Mesothelial cell of epicardium (in vitro differentiated cells): ENCODE measurements around the gene DOCK11. TPM values are rescaled to one million over a fixed set of nuclear protein-coding genes. Genes with fewer than 3 reads are reported as not detected.

Experiments used
- DNase-seq, 2 experiments: peaks; one replicate each; pipeline ENCODE4 v3.0.0; 2021; ENCODE audit warnings: low spot score in 2 of 2; ENCODE audit not compliant: unreplicated experiment in 2 of 2
- H3K27ac Mint-ChIP-seq: 2 replicates; pipeline ENCODE4 v1.8.0; 2021; ENCODE audit warnings: mixed read lengths
- H3K27me3 Mint-ChIP-seq: 2 replicates; pipeline ENCODE4 v1.8.0; 2021; ENCODE audit warnings: low read depth, mixed read lengths
- H3K36me3 Mint-ChIP-seq: 2 replicates; pipeline ENCODE4 v1.8.0; 2021; ENCODE audit warnings: mixed read lengths
- H3K4me1 Mint-ChIP-seq: 2 replicates; pipeline ENCODE4 v1.8.0; 2021; ENCODE audit warnings: mixed read lengths
- H3K4me3 Mint-ChIP-seq: 2 replicates; pipeline ENCODE4 v1.8.0; 2021; ENCODE audit warnings: mild to moderate bottlenecking, moderate library complexity, mixed read lengths
- H3K9me3 Mint-ChIP-seq: 2 replicates; pipeline ENCODE4 v1.8.0; 2021; ENCODE audit warnings: mixed read lengths
- CTCF ChIP-seq: fragments of 200-600 bp; sonication (generic); IDR thresholded peaks from one replicate; pipeline ENCODE4 v1.5.0; 2021; ENCODE audit warnings: antibody characterized with exemption; ENCODE audit not compliant: unreplicated experiment
- total RNA-seq: library from RNA; stranded (reverse); gene quantifications from 3 replicates; pipeline ENCODE4 v1.2.1, GENCODE V29; 2021

The DOCK11 gene
- total RNA-seq, 1 donor from 2014 or later, result 56.7 TPM

DNA sequence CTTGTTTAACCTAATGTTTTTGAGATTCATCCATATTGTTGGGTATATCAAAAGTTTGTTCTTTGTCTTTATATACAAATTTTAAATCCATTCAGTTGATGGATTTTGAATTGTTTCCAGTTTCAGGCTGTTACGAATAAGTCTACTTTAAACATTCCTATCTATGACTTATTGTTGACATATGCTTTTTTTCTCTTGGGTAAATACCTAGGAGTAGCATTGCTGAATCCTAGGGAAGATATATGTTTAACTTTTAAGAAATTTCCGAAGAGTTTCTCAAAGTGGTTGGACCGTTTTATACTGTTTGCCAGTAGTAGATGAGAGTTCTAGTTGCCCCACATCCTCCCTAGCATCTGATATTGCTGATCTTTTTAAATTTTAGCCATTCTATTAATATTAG lies 170.9 kb downstream of the DOCK11 start:
- H3K4me3 Mint-ChIP-seq, result no peak overlapping the region
- DNase-seq, result no peak
- no peak overlapping the region for H3K27ac Mint-ChIP-seq
- no peaks in the 10 kb centered on the region for H3K27me3 Mint-ChIP-seq
- peaks cover 21% of the 10 kb centered on the region for H3K36me3 Mint-ChIP-seq
- H3K4me1 Mint-ChIP-seq, result peaks cover 2% of the 10 kb centered on the region
- no peak for TF ChIP-seq CTCF
- peaks cover 22% of the 10 kb centered on the region for H3K9me3 Mint-ChIP-seq

DNA sequence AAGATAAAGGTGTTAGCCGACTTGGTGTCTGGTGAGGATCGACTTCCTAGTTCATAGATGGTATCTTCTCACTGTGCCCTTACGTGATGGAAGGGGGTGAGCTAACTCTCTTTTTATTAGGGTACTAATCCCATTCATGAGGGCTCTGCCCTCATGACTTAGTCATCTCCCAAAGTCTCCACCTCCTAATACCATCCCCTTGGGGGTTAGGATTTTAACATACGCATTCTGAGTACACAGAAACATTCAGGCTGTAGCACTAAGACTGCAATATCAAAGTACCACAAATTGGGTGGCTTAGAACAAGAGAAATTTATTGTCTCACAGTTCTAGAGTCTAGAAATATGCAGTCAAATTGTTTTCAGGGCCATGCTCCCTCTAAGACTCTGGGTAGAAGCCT lies 173.8 kb downstream of the DOCK11 start:
- Mint-ChIP-seq H3K27me3 (no peaks in the 10 kb centered on the region), H3K4me1 (peaks cover 2% of the 10 kb centered on the region), H3K4me3 (no peak overlapping the region), H3K36me3 (peaks cover 18% of the 10 kb centered on the region), H3K9me3 (peaks cover 21% of the 10 kb centered on the region), H3K27ac (no peak overlapping the region)
- no peak for TF ChIP-seq CTCF
- DNase-seq, result no peak

GRCh38 chrX:118675326-118675965 lies 179.8 kb downstream of the DOCK11 start:
- no peak for TF ChIP-seq CTCF
- Mint-ChIP-seq H3K36me3 (peaks cover 16% of the 10 kb centered on the region), H3K27me3 (no peaks in the 10 kb centered on the region), H3K27ac (no peak overlapping the region), H3K9me3 (peaks cover 19% of the 10 kb centered on the region), H3K4me3 (no peak overlapping the region), H3K4me1 (no peaks in the 10 kb centered on the region)
- no peak for DNase-seq

DNA sequence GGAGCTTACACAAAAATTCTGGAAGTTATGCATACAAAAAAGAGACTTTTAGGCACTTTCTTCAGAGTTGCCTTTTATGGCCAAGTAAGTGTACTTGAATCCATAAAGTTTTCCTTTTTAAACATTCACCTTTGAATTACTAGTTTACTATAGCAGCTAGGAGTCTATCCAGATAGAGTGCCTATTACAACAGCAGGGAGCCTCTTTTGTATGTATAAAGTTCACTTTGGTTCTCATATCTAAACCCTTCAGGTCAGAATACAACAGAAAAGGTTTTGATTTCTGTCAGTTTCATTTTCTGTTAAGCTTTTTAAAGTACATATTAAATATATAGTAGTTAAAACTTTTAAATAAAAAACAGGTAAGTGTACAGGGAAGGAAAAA lies 180.3 kb downstream of the DOCK11 start:
- peaks cover 14% of the 10 kb centered on the region for H3K36me3 Mint-ChIP-seq
- H3K4me1 Mint-ChIP-seq, result no peaks in the 10 kb centered on the region
- no peak for DNase-seq
- TF ChIP-seq CTCF, result no peak
- H3K27ac Mint-ChIP-seq, result no peak overlapping the region
- H3K4me3 Mint-ChIP-seq, result no peak overlapping the region
- H3K9me3 Mint-ChIP-seq, result peaks cover 19% of the 10 kb centered on the region
- no peaks in the 10 kb centered on the region for H3K27me3 Mint-ChIP-seq

DNA sequence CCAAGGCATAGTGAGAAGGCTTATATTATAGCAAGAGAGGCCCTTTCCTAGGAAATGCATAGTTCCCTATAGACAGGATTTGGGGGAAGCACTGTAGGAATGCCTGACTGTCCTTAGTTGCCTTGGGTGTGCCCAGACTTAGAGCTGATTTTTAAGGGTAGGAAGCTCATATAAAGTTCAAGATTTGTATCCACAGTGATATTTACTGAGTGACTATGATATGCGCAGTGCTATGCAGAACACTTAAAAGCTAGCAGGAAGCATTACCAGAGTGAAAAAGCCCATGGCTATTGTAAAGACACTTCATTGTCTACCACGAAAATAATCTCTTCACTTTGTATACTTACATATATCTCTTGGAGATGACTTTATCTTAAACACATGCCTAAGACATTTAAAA lies 181.7 kb downstream of the DOCK11 start:
- Mint-ChIP-seq H3K27me3 (no peaks in the 10 kb centered on the region), H3K9me3 (peaks cover 19% of the 10 kb centered on the region), H3K27ac (no peak overlapping the region), H3K4me3 (no peak overlapping the region), H3K4me1 (no peaks in the 10 kb centered on the region), H3K36me3 (peaks cover 10% of the 10 kb centered on the region)
- DNase-seq, result no peak
- no peak for TF ChIP-seq CTCF

- no peak overlapping the region for H3K27ac Mint-ChIP-seq
- no peak for DNase-seq
- peaks cover 14% of the 10 kb centered on the region for H3K9me3 Mint-ChIP-seq
- peaks cover 10% of the 10 kb centered on the region for H3K36me3 Mint-ChIP-seq
- no peaks in the 10 kb centered on the region for H3K4me1 Mint-ChIP-seq
- TF ChIP-seq CTCF, result no peak
- H3K4me3 Mint-ChIP-seq, result no peak overlapping the region
- H3K27me3 Mint-ChIP-seq, result no peaks in the 10 kb centered on the region
Measured at GRCh38 chrX:118679290-118679689, 183.7 kb downstream of the DOCK11 start.
